GM21528 (cell line): Measurements from ENCODE around the gene FEM1B.
"Not testable (repeated sequence)": the region's sequence is repeated elsewhere in the genome, so short reads cannot be mapped to it uniquely, and the experiment has no call there.

Experiments used
- ATAC-seq: cut with Tn5 transposase; IDR thresholded peaks from one replicate; pipeline ENCODE4 v1.9.1; 2021; ENCODE audit warnings: mild to moderate bottlenecking, moderate library complexity; ENCODE audit not compliant: unreplicated experiment, low FRiP score

FEM1B gene

GRCh38 chr15:68277603-68278344 is at the start of gene FEM1B:
FEM1B (plus strand) TSS chr15:68277745; CDS start chr15:68278418, 673 bp downstream.
- peak; percentile 76 for ATAC-seq

- no peak for ATAC-seq
Observed at GRCh38 chr15:68228143-68228970, 49.2 kb upstream of the FEM1B start.

GRCh38 chr15:68228971-68229385 is 48.6 kb upstream of the FEM1B start:
- peak; percentile 15 for ATAC-seq

GRCh38 chr15:68229386-68230156 is 48.0 kb upstream of the FEM1B start, which contains the start of gene CLN6:
CLN6 (minus strand) TSS chr15:68229728; CDS start chr15:68229584, 144 bp downstream.
- ATAC-seq, result peak; percentile 69

- peak; percentile 4 for ATAC-seq
Observed at GRCh38 chr15:68230157-68231100, 47.1 kb upstream of the FEM1B start.

GRCh38 chr15:68231102-68231818 is 46.3 kb upstream of the FEM1B start:
- ATAC-seq, result no peak

GRCh38 chr15:68232449-68232848 is 45.1 kb upstream of the FEM1B start:
- ATAC-seq, result no peak

- no peak for ATAC-seq
Observed at GRCh38 chr15:68232937-68233336, 44.6 kb upstream of the FEM1B start.

- ATAC-seq, result no peak
Observed at GRCh38 chr15:68234060-68234459, 43.5 kb upstream of the FEM1B start.

- ATAC-seq, result not testable (repeated sequence)
Observed at GRCh38 chr15:68234520-68234919, 43.0 kb upstream of the FEM1B start.

GRCh38 chr15:68235022-68235421 is 42.5 kb upstream of the FEM1B start:
- no peak for ATAC-seq

- ATAC-seq, result no peak
Observed at GRCh38 chr15:68239025-68239424, 38.5 kb upstream of the FEM1B start.

- no peak for ATAC-seq
Observed at GRCh38 chr15:68241088-68241935, 36.2 kb upstream of the FEM1B start.

- no peak for ATAC-seq
Observed at GRCh38 chr15:68244235-68244634, 33.3 kb upstream of the FEM1B start.

- ATAC-seq, result no peak
Observed at GRCh38 chr15:68249058-68249713, 28.4 kb upstream of the FEM1B start.

- no peak for ATAC-seq
Observed at GRCh38 chr15:68252925-68253534, 24.5 kb upstream of the FEM1B start.
